ENCODE data around the gene C11orf68. TPM values are rescaled to one million over a fixed set of nuclear protein-coding genes. Genes with fewer than 3 reads are reported as not detected.

The C11orf68 gene
- total and polyA plus RNA-seq, 2 of the 8 experiments (the other 6 are each of a cell fraction or from before 2014, with no cell fraction given): 24.0 to 51.2 TPM

GRCh38 chr11:65890324-65891218 is 28.3 kb downstream of the C11orf68 start, which contains the start of gene CCDC85B (continued):
- TF ChIP-seq, protein P1, sequence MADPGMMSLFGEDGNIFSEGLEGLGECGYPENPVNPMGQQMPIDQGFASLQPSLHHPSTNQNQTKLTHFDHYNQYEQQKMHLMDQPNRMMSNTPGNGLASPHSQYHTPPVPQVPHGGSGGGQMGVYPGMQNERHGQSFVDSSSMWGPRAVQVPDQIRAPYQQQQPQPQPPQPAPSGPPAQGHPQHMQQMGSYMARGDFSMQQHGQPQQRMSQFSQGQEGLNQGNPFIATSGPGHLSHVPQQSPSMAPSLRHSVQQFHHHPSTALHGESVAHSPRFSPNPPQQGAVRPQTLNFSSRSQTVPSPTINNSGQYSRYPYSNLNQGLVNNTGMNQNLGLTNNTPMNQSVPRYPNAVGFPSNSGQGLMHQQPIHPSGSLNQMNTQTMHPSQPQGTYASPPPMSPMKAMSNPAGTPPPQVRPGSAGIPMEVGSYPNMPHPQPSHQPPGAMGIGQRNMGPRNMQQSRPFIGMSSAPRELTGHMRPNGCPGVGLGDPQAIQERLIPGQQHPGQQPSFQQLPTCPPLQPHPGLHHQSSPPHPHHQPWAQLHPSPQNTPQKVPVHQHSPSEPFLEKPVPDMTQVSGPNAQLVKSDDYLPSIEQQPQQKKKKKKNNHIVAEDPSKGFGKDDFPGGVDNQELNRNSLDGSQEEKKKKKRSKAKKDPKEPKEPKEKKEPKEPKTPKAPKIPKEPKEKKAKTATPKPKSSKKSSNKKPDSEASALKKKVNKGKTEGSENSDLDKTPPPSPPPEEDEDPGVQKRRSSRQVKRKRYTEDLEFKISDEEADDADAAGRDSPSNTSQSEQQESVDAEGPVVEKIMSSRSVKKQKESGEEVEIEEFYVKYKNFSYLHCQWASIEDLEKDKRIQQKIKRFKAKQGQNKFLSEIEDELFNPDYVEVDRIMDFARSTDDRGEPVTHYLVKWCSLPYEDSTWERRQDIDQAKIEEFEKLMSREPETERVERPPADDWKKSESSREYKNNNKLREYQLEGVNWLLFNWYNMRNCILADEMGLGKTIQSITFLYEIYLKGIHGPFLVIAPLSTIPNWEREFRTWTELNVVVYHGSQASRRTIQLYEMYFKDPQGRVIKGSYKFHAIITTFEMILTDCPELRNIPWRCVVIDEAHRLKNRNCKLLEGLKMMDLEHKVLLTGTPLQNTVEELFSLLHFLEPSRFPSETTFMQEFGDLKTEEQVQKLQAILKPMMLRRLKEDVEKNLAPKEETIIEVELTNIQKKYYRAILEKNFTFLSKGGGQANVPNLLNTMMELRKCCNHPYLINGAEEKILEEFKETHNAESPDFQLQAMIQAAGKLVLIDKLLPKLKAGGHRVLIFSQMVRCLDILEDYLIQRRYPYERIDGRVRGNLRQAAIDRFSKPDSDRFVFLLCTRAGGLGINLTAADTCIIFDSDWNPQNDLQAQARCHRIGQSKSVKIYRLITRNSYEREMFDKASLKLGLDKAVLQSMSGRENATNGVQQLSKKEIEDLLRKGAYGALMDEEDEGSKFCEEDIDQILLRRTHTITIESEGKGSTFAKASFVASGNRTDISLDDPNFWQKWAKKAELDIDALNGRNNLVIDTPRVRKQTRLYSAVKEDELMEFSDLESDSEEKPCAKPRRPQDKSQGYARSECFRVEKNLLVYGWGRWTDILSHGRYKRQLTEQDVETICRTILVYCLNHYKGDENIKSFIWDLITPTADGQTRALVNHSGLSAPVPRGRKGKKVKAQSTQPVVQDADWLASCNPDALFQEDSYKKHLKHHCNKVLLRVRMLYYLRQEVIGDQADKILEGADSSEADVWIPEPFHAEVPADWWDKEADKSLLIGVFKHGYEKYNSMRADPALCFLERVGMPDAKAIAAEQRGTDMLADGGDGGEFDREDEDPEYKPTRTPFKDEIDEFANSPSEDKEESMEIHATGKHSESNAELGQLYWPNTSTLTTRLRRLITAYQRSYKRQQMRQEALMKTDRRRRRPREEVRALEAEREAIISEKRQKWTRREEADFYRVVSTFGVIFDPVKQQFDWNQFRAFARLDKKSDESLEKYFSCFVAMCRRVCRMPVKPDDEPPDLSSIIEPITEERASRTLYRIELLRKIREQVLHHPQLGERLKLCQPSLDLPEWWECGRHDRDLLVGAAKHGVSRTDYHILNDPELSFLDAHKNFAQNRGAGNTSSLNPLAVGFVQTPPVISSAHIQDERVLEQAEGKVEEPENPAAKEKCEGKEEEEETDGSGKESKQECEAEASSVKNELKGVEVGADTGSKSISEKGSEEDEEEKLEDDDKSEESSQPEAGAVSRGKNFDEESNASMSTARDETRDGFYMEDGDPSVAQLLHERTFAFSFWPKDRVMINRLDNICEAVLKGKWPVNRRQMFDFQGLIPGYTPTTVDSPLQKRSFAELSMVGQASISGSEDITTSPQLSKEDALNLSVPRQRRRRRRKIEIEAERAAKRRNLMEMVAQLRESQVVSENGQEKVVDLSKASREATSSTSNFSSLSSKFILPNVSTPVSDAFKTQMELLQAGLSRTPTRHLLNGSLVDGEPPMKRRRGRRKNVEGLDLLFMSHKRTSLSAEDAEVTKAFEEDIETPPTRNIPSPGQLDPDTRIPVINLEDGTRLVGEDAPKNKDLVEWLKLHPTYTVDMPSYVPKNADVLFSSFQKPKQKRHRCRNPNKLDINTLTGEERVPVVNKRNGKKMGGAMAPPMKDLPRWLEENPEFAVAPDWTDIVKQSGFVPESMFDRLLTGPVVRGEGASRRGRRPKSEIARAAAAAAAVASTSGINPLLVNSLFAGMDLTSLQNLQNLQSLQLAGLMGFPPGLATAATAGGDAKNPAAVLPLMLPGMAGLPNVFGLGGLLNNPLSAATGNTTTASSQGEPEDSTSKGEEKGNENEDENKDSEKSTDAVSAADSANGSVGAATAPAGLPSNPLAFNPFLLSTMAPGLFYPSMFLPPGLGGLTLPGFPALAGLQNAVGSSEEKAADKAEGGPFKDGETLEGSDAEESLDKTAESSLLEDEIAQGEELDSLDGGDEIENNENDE (IDR thresholded peaks at IDR 0.05; ENCODE audit: insufficient replicate concordance, low read length): no peak
- TF ChIP-seq E2F6 (IDR thresholded peaks at IDR 0.05) (peak; percentile 65), CBX5 (IDR thresholded peaks at IDR 0.05; ENCODE audit: low read depth, low read length) (no peak), RFX5 (IDR thresholded peaks at IDR 0.05; ENCODE audit: borderline replicate concordance, low read depth, low read length) (no peak), USF2 (IDR thresholded peaks at IDR 0.05; ENCODE audit: low read length) (no peak), CHD2 (IDR thresholded peaks at IDR 0.05; ENCODE audit: low read length) (no peak), SUZ12 (IDR thresholded peaks at IDR 0.05; ENCODE audit: low read length) (no peak), TEAD4 (IDR thresholded peaks at IDR 0.05; ENCODE audit: low read depth, low read length) (no peak)
